ENCODE measurements around the gene RHO. TPM values are rescaled to one million over a fixed set of nuclear protein-coding genes. Genes with fewer than 3 reads are reported as not detected.
"Not testable (repeated sequence)": the region's sequence is repeated elsewhere in the genome, so short reads cannot be mapped to it uniquely, and the experiment has no call there.

Gene RHO
- total RNA-seq, result under 1 TPM in 5 of 8 experiments, not detected in 3; 0.04 to 0.42 (median 0.10) TPM

DNA sequence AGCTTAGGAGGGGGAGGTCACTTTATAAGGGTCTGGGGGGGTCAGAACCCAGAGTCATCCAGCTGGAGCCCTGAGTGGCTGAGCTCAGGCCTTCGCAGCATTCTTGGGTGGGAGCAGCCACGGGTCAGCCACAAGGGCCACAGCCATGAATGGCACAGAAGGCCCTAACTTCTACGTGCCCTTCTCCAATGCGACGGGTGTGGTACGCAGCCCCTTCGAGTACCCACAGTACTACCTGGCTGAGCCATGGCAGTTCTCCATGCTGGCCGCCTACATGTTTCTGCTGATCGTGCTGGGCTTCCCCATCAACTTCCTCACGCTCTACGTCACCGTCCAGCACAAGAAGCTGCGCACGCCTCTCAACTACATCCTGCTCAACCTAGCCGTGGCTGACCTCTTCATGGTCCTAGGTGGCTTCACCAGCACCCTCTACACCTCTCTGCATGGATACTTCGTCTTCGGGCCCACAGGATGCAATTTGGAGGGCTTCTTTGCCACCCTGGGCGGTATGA, at the start of gene RHO:
Gene RHO, plus strand, starts transcription at position 51 of the 512 bp plus-strand sequence. Its CDS starts 95 bp downstream, at position 146.
- Histone ChIP-seq H3K4me1 (replicated peaks in 1 of 2) (peaks cover 0 to 12% of the 10 kb centered on the region in 2 donors), H3K4me3 (no peak within 1 kb of the TSS), H3K27ac (no peak within 1 kb of the TSS)
- WGBS, 10 experiments, result 50 to 100% (median 95%) methylated on average over 1 to 4 of the region's 18 CpGs; no CpG with 5 or more reads in 5 of the 10 experiments
- ATAC-seq (replicated peaks in 6 of 8), result no peak
- in situ Hi-C loops (cut with MboI; ENCODE audit: low pct_unique_long_range_greater_than_20kb in 2 of 9, low sequenced_read_pairs in 9 of 9, unreplicated experiment in 9 of 9), result no loop called here

DNA sequence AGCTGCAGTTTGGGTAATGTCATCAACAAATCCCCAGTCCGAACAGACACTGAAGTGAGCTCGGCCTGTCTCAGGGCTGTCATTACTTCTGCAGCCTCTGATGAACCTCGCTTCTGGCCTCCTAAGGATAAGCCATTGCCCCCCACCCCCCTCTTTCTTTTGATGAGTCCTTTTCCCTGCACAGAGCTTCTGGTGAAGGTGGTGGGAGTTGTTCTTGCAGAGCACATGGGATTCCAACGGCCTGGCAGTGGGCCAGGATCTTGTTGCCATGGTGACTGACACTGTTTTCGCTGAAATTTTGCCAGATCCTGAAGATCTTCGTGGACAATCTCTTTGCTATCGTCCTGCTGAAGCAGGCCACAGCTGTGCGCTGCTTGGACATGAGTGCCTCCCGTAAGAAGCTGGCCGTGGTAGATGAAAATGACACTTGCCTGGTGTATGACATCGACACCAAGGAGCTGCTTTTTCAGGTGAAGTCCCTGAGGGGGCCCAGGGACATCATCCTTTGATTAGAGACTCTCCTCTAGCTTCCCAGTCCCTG, 47.1 kb upstream of the RHO start:
- H3K4me1 ChIP-seq (replicated peaks in 1 of 2); H3K4me3 ChIP-seq; H3K27ac ChIP-seq: not testable (repeated sequence)
- peak; percentile 16 to 86 (median 58) for ATAC-seq (replicated peaks in 6 of 8)
- WGBS, 10 experiments, result 33 to 80% (median 42%) methylated on average over 1 to 2 of the region's 11 CpGs; no CpG with 5 or more reads in 7 of the 10 experiments
- in situ Hi-C loops (cut with MboI; ENCODE audit: low pct_unique_long_range_greater_than_20kb in 2 of 9, low sequenced_read_pairs in 9 of 9, unreplicated experiment in 9 of 9), result loop anchor here in 5 of 9 experiments (25.0 kb wide), 5 partner anchors 131 to 456 kb away; partner anchors contain the start of gene PLXND1 (in 1 of the 5)

DNA sequence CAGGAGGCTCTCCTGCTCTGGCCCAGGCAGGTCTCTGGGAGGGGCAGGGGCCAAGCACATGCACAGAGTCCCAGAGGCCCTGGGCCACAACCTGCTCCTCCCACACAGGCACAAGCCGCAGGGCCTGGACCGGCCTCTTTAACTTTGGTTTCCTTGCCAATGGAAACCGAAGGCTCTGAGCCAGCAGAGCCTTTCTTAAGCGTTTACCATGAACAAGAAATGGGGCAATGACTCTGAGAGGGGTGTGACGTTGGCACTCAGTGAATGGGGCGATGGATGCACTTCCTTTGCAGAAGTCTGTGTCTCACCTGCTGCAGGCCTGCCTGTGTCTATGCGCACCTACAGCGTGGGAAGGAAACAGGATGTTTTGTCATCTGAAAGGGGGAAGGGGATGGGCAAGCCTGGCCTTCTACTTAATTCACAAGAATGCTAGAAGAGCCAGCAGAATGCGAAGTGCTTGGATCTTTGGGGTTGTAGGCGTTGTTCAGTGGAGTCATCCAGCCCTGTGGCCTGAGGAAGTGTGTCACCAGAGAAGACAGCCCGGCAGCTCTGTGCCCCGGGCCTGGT, 46.6 kb upstream of the RHO start:
- H3K27ac ChIP-seq, result no peak overlapping the region
- 0 to 100% (median 85%) methylated on average over 1 to 5 of the region's 12 CpGs; no CpG with 5 or more reads in 2 of the 10 experiments for WGBS, 10 experiments
- in situ Hi-C loops (cut with MboI; ENCODE audit: low pct_unique_long_range_greater_than_20kb in 2 of 9, low sequenced_read_pairs in 9 of 9, unreplicated experiment in 9 of 9), result loop anchor here in 5 of 9 experiments (25.0 kb wide), 5 partner anchors 130 to 455 kb away; partner anchors contain the start of gene PLXND1 (in 1 of the 5)
- H3K4me1 ChIP-seq (replicated peaks in 1 of 2), result peaks cover 3 to 8% of the 10 kb centered on the region in 2 donors
- no peak overlapping the region for H3K4me3 ChIP-seq
- peak in 7 of 8 experiments; percentile 32 to 88 (median 60) for ATAC-seq (replicated peaks in 6 of 8)

DNA sequence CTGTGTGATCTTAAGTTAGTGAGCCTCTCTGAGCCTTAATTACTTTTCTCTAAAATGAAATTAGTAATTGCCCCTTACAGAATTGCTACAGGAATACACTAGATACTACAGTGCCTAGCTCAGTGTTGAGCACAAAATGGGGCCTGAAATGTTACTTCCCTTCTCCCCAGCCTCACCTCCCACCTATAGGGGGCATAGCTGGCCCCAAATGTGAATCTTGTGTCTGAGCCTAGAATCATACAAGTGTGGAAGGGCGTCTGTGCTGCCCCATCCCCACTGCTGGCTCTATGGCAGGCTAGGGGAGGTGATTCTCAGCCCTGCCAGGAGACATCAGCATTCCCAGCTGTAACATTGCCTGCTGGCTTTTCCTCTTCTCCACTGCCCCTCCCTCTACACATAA, 45.7 kb upstream of the RHO start:
- Histone ChIP-seq H3K4me1 (replicated peaks in 1 of 2) (peaks cover 3 to 8% of the 10 kb centered on the region in 2 donors), H3K4me3 (no peak overlapping the region), H3K27ac (no peak overlapping the region)
- WGBS, 10 experiments, result 14 to 80% (median 50%) methylated on average over 1 of the region's 1 CpG; no CpG with 5 or more reads in 6 of the 10 experiments
- in situ Hi-C loops (cut with MboI; ENCODE audit: low pct_unique_long_range_greater_than_20kb in 2 of 9, low sequenced_read_pairs in 9 of 9, unreplicated experiment in 9 of 9), result loop anchor here in 5 of 9 experiments (25.0 kb wide), 5 partner anchors 130 to 455 kb away; partner anchors contain the start of gene PLXND1 (in 1 of the 5)
- ATAC-seq (replicated peaks in 6 of 8), result no peak

DNA sequence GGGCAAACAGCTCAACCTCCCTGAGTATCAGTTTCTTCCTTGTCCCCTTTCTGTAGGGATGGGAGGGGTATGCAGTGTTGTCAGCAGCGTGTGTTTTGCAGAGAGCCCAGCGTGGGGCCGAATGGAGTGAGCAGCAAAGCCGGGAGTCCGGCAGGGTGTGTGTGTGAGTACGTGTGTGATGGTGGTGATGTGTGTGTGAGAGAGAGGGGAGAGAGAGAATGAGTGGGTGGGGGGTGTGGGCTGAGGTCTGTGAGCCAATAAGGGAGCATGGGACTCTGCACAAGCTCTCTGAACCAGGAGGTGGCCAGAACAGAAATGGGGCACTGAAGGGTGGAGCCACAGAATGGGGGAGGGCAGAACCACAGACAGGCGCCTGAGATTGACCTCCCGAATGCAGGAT, 44.6 kb upstream of the RHO start:
- in situ Hi-C loops (cut with MboI; ENCODE audit: low pct_unique_long_range_greater_than_20kb in 2 of 9, low sequenced_read_pairs in 9 of 9, unreplicated experiment in 9 of 9), result loop anchor here in 5 of 9 experiments (25.0 kb wide), 5 partner anchors 128 to 453 kb away; partner anchors contain the start of gene PLXND1 (in 1 of the 5)
- H3K4me1 ChIP-seq (replicated peaks in 1 of 2), result peaks cover 3 to 8% of the 10 kb centered on the region in 2 donors
- 37 to 82% (median 68%) methylated on average over 1 to 7 of the region's 8 CpGs; no CpG with 5 or more reads in 6 of the 10 experiments for WGBS, 10 experiments
- ATAC-seq (replicated peaks in 6 of 8), result no peak
- H3K27ac ChIP-seq, result no peak overlapping the region
- no peak overlapping the region for H3K4me3 ChIP-seq

DNA sequence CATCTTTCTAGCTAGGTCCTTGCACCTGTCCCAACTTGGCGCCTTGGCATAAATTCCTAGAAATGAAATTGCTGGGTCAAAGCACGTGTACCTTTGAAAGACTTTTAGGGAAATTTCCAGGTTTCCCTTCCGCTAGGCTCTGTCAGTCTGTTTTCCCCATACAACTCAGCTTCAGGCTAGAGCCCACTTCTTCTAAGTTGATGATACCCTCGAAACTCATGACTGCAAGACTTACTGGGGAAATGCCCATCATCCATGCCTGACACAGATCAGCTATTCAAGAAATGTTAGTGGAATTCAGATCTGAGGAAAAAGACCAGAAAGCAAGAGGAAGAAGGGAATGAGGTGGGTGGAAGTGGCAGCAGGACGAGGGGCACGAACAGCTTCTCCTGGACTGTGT, 43.3 kb upstream of the RHO start:
- in situ Hi-C loops (cut with MboI; ENCODE audit: low pct_unique_long_range_greater_than_20kb in 2 of 9, low sequenced_read_pairs in 9 of 9, unreplicated experiment in 9 of 9), result loop anchor here in 5 of 9 experiments (25.0 kb wide), 5 partner anchors 127 to 452 kb away; partner anchors contain the start of gene PLXND1 (in 1 of the 5)
- not testable (repeated sequence) for H3K27ac ChIP-seq; H3K4me1 ChIP-seq (replicated peaks in 1 of 2); H3K4me3 ChIP-seq; ATAC-seq (replicated peaks in 6 of 8)
- whole genome bisulfite sequencing, 10 experiments, result 80 to 100% (median 92%) methylated on average over 1 to 4 of the region's 6 CpGs; no CpG with 5 or more reads in 2 of the 10 experiments

DNA sequence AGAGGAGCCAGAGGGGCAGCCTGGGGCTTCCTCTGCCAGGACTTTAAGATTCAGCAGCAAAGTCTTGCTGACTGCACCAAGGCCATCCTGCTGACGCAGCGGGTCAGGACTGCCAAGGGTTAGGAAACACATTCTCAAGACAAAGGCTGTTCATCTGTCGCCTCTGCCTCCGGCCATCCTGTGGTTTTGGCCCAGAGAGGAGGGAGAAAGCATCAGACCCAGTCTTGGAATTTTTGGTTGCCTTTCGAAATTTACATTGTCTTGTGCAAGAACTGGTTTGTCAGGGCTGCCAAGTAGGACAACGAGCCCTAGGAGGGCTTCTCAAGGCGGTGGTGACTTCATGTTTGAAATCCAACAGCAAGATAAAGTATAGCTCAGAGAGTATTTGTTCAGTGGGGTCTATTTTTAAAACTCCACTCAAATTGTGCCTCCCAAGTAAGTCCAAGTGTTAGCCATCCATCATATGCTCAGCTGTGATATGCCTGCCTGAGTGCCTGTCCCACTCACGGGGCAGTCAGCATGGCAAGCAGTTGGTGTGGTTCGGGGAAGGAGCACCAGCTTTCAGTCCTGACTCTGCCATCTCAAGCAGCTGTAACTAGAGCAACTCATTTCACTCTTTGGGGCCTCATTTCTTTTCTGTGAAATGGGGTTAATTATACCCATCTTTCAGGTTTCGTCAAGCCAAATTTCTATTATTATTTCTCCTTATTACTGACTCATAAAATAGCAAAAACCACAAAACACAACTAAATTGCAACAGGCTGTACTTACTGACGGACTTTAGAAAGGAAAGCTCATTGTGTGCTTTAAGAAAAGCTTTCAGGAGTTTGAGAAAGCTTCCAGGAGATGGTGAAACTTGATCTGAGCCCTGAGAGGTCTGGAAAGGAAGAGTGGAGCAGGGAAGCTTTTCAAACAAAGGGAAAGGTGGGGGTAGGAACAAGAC, 42.4 kb upstream of the RHO start:
- whole genome bisulfite sequencing, 10 experiments, result 16 to 100% (median 66%) methylated on average over 1 to 9 of the region's 11 CpGs
- peaks cover 7 to 15% of the 10 kb centered on the region in 2 donors for H3K4me1 ChIP-seq (replicated peaks in 1 of 2)
- peak in 2 of 8 experiments; percentile 22 to 37 for ATAC-seq (replicated peaks in 6 of 8)
- in situ Hi-C loops (cut with MboI; ENCODE audit: low pct_unique_long_range_greater_than_20kb in 2 of 9, low sequenced_read_pairs in 9 of 9, unreplicated experiment in 9 of 9), result loop anchor here in 5 of 9 experiments (25.0 kb wide), 5 partner anchors 126 to 451 kb away; partner anchors contain the start of gene PLXND1 (in 1 of the 5)
- no peak overlapping the region for H3K4me3 ChIP-seq
- H3K27ac ChIP-seq, result no peak overlapping the region

DNA sequence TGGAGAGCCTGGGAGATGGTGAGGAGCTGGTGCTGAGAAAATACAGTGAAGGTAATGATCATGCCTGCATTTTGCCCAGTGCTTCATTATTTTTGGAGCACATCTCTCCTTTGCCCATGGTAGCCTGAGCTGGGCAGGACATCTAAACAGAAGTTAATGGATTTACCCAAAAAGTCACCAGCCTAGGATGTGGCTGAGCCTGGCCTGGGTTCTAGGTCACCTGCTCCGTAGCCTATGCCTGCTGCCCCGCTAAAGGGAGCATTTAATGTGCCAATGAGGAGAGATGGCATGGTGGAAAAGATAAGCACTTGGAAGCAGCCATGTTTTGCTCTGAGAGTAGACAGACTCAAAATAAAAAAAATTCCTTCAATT, 41.8 kb upstream of the RHO start:
- in situ Hi-C loops (cut with MboI; ENCODE audit: low pct_unique_long_range_greater_than_20kb in 2 of 9, low sequenced_read_pairs in 9 of 9, unreplicated experiment in 9 of 9), result loop anchor here in 5 of 9 experiments (25.0 kb wide), 5 partner anchors 126 to 451 kb away; partner anchors contain the start of gene PLXND1 (in 1 of the 5)
- Histone ChIP-seq H3K4me3 (no peak overlapping the region), H3K4me1 (replicated peaks in 1 of 2) (peaks cover 6 to 10% of the 10 kb centered on the region in 2 donors), H3K27ac (no peak overlapping the region)
- no peak for ATAC-seq (replicated peaks in 6 of 8)
- WGBS, 10 experiments, result 100% methylated on average over 2 of the region's 2 CpGs; no CpG with 5 or more reads in 8 of the 10 experiments

DNA sequence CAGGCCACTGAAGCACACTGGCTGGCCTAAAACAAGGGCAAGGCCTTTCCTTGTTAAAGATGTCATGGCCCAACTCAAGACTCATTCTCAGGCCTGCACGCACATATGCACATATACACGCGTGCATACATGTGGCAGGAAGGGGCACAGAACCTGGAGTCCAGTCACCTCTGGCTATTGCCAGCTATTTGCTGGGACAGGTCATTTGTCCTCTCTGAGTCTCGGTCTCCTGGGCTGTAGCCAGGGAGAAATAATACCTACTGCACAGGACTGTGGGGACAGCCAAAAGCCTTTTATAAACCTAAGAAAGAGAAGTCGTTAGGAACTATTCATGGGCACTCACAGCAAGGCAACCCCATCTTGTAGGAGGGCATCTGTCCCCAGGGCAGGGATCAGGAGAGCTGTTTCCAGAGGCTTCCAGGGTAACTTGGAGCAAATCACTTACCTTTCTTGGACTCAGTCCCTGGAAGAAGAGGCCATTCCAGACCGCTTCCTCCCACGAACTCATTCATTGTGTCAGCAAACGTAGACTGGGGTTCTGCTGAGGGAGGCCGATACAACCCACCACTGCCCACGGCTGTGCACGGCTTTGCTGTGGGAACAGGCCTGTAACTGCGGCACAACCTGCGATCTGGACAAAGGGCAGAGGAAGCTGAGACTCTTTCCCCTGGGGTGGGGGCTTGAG, 41.1 kb upstream of the RHO start:
- Histone ChIP-seq H3K4me1 (replicated peaks in 1 of 2) (peaks cover 6 to 7% of the 10 kb centered on the region in 2 donors), H3K27ac (no peak overlapping the region), H3K4me3 (no peak overlapping the region)
- no peak for ATAC-seq (replicated peaks in 6 of 8)
- 60 to 100% (median 95%) methylated on average over 1 to 6 of the region's 13 CpGs; no CpG with 5 or more reads in 5 of the 10 experiments for WGBS, 10 experiments
- in situ Hi-C loops (cut with MboI; ENCODE audit: low pct_unique_long_range_greater_than_20kb in 2 of 9, low sequenced_read_pairs in 9 of 9, unreplicated experiment in 9 of 9), result loop anchor here in 5 of 9 experiments (25.0 kb wide), 5 partner anchors 125 to 450 kb away; partner anchors contain the start of gene PLXND1 (in 1 of the 5)

DNA sequence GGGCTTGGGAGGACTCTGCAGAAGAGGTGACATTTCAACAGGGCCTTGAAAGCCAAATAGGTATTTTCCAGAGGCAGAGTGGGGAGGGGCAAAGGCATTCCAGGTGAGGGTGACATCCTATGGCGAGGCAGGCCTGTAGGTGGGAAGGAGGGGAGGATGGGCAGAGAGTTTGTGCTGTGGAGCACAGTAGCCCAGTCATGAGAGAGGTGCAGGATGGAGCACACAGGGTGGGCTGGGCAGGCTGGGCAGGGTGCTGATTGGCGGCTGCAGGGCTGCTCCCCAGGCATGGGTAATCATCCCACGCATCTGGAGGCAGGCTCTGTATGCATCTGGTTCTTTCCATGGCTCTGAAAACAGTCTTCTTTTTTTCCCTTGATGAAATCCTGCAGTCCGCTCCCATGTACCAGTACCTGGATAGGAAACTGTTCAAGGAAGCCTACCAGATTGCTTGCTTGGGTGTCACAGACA, 40.5 kb upstream of the RHO start:
- not testable (repeated sequence) for ATAC-seq (replicated peaks in 6 of 8); H3K27ac ChIP-seq; H3K4me1 ChIP-seq (replicated peaks in 1 of 2); H3K4me3 ChIP-seq
- in situ Hi-C loops (cut with MboI; ENCODE audit: low pct_unique_long_range_greater_than_20kb in 2 of 9, low sequenced_read_pairs in 9 of 9, unreplicated experiment in 9 of 9), result loop anchor here in 5 of 9 experiments (25.0 kb wide), 5 partner anchors 124 to 449 kb away; partner anchors contain the start of gene PLXND1 (in 1 of the 5)
- 100% methylated on average over 1 of the region's 4 CpGs; no CpG with 5 or more reads in 8 of the 10 experiments for WGBS, 10 experiments

DNA sequence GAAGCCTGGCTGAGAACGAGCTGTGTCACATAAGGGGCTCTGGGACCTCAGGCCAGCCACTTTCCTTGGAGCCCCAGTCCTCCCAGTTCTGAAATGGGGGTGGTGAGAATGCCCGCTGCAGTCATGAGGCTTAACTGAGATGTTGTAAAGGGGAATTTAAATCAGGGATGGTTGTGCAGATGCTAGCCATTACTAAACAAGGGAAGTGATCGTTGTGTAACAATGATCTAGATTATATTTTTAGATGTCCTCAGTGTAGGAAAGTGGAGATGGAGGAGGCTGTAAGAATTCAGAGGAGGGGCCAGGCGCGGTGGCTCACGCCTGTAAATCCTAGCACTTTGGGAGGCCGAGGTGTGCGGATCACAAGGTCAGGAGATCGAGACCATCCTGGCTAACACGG, 39.2 kb upstream of the RHO start:
- H3K4me3 ChIP-seq; H3K4me1 ChIP-seq (replicated peaks in 1 of 2); H3K27ac ChIP-seq; ATAC-seq (replicated peaks in 6 of 8): not testable (repeated sequence)
- 75 to 100% (median 100%) methylated on average over 1 to 4 of the region's 10 CpGs; no CpG with 5 or more reads in 5 of the 10 experiments for WGBS, 10 experiments
- in situ Hi-C loops (cut with MboI; ENCODE audit: low pct_unique_long_range_greater_than_20kb in 2 of 9, low sequenced_read_pairs in 9 of 9, unreplicated experiment in 9 of 9), result loop anchor here in 5 of 9 experiments (25.0 kb wide), 5 partner anchors 123 to 448 kb away; partner anchors contain the start of gene PLXND1 (in 1 of the 5)

Measured in motor neuron (in vitro differentiated cells).